GM23338 (cell line): ENCODE results near the gene COL16A1. TPM values are rescaled to one million over a fixed set of nuclear protein-coding genes. Genes with fewer than 3 reads are reported as not detected.

Experiments
- ATAC-seq: fragments of 200-7000 bp; cut with Tn5 transposase; 3 replicates; pipeline ENCODE4 v1.9.1; 2020
- DNase-seq: peaks from one replicate; pipeline ENCODE4 v3.0.0-alpha.2; 2015; ENCODE audit warnings: low spot score
- H2AFZ ChIP-seq: fragments of 200-600 bp; sonication (generic); 2 replicates; pipeline ENCODE4 v1.8.0; 2016; ENCODE audit warnings: antibody characterized with exemption, mild to moderate bottlenecking, moderate library complexity
- H3F3A ChIP-seq: fragments of 200-600 bp; sonication (generic); replicated peaks from 2 replicates; pipeline ENCODE4 v1.8.0; 2017; ENCODE audit warnings: antibody characterized with exemption, mixed run types, low read depth
- H3K27ac ChIP-seq: fragments of 200-600 bp; sonication (generic); 2 replicates; pipeline ENCODE4 v1.6.1; 2016; ENCODE audit warnings: low read depth
- H3K27me3 ChIP-seq: fragments of 200-600 bp; sonication (generic); 2 replicates; pipeline ENCODE4 v1.8.0; 2016; ENCODE audit warnings: mild to moderate bottlenecking, mixed run types, moderate library complexity; ENCODE audit not compliant: insufficient read depth
- H3K36me3 ChIP-seq: fragments of 200-600 bp; sonication (generic); 2 replicates; pipeline ENCODE4 v1.8.0; 2016; ENCODE audit warnings: mild to moderate bottlenecking; ENCODE audit not compliant: insufficient read depth
- H3K4me1 ChIP-seq: fragments of 200-600 bp; sonication (generic); 2 replicates; pipeline ENCODE4 v1.8.0; 2016; ENCODE audit warnings: mild to moderate bottlenecking, moderate library complexity; ENCODE audit not compliant: insufficient read depth
- H3K4me2 ChIP-seq: fragments of 200-600 bp; sonication (generic); 2 replicates; pipeline ENCODE4 v1.7.1; 2017; ENCODE audit warnings: mixed run types
- H3K4me3 ChIP-seq: fragments of 200-600 bp; sonication (generic); 2 replicates; pipeline ENCODE4 v1.6.1; 2016; ENCODE audit warnings: mixed run types
- H3K79me2 ChIP-seq: fragments of 200-600 bp; sonication (generic); replicated peaks from 2 replicates; pipeline ENCODE4 v1.8.0; 2017; ENCODE audit warnings: mild to moderate bottlenecking; ENCODE audit not compliant: insufficient read depth
- H3K9me2 ChIP-seq: fragments of 200-600 bp; sonication (generic); 2 replicates; pipeline ENCODE4 v1.8.0; 2017; ENCODE audit not compliant: insufficient read depth
- H4K20me1 ChIP-seq: fragments of 200-600 bp; sonication (generic); replicated peaks from 2 replicates; pipeline ENCODE4 v1.8.0; 2017; ENCODE audit warnings: mild to moderate bottlenecking; ENCODE audit not compliant: insufficient read depth
- H3K27ac Mint-ChIP-seq: 2 replicates; pipeline ENCODE4 v1.8.0; 2020; ENCODE audit warnings: inconsistent platforms, mild to moderate bottlenecking, moderate library complexity, mixed read lengths
- H3K27me3 Mint-ChIP-seq: 3 replicates; pipeline ENCODE4 v1.8.0; 2022; ENCODE audit warnings: low read depth, mild to moderate bottlenecking, moderate library complexity, mixed read lengths, inconsistent platforms; ENCODE audit not compliant: insufficient read depth, poor library complexity
- H3K36me3 Mint-ChIP-seq: 3 replicates; pipeline ENCODE4 v1.8.0; 2021; ENCODE audit warnings: low read depth, mild to moderate bottlenecking, inconsistent platforms, moderate library complexity, mixed read lengths
- H3K4me1 Mint-ChIP-seq: 3 replicates; pipeline ENCODE4 v1.8.0; 2020; ENCODE audit warnings: mild to moderate bottlenecking, inconsistent platforms, mixed read lengths
- H3K4me3 Mint-ChIP-seq: 3 replicates; pipeline ENCODE4 v1.8.0; 2021; ENCODE audit warnings: moderate library complexity, mild to moderate bottlenecking, inconsistent platforms, mixed read lengths
- H3K9me3 Mint-ChIP-seq: 3 replicates; pipeline ENCODE4 v1.8.0; 2020; ENCODE audit warnings: moderate library complexity, mild to moderate bottlenecking, inconsistent platforms, mixed read lengths
- EZH2phosphoT487 ChIP-seq: fragments of 200-600 bp; sonication (generic); IDR thresholded peaks from one replicate; pipeline ENCODE4 v1.8.1; 2018; ENCODE audit warnings: antibody characterized with exemption; ENCODE audit not compliant: unreplicated experiment
- JUNB ChIP-seq: IDR thresholded peaks from one replicate; pipeline ENCODE4 v1.6.1; 2016; ENCODE audit warnings: antibody characterized with exemption; ENCODE audit not compliant: unreplicated experiment
- ZNF114 ChIP-seq: fragments of 250-450 bp; sonication (Bioruptor Pico); IDR thresholded peaks from 2 replicates; pipeline ENCODE4 v1.5.0; 2020; ENCODE audit warnings: mild to moderate bottlenecking, moderate library complexity
- polyA plus RNA-seq: library from polyadenylated mRNA; unstranded; fragments of >200 nt; fragmentation: Nextera tagmentation; extraction: Ambion mirVana; gene quantifications from 2 replicates; pipeline ENCODE4 v1.2.1, GENCODE V29; 2016
- total RNA-seq: library from RNA; depleted of rRNA; stranded (reverse); fragments of >200 nt; shearing (Covaris generic); gene quantifications from 2 replicates; pipeline ENCODE4 v1.2.3, GENCODE V29; 2014
- TF ChIP-seq, protein P1 (sequence below): fragments of 250-450 bp; sonication (Bioruptor Pico); IDR thresholded peaks from 2 replicates; pipeline ENCODE4 v1.5.0; 2020; ENCODE audit warnings: mild to moderate bottlenecking, moderate library complexity
- TF ChIP-seq, protein P2 (sequence below), 2 experiments: fragments of 200-600 bp in 1 of 2; sonication (generic) in 1 of 2; conservative IDR thresholded peaks; 2 replicates each; pipeline versions ENCODE4 v1.5.1 to v1.6.1; 2016 to 2017; ENCODE audit warnings: antibody characterized with exemption in 2 of 2, low read depth in 2 of 2, mild to moderate bottlenecking in 2 of 2, moderate library complexity in 1 of 2
- TF ChIP-seq, protein P3 (sequence below): IDR thresholded peaks from 2 replicates; pipeline ENCODE4 v1.6.1; 2016; ENCODE audit warnings: antibody characterized with exemption
- TF ChIP-seq, protein P4 (sequence below): IDR thresholded peaks from one replicate; pipeline ENCODE4 v1.6.1; 2018; ENCODE audit warnings: antibody characterized with exemption; ENCODE audit not compliant: unreplicated experiment

The COL16A1 gene
- total and polyA plus RNA-seq, 2 experiments from 2014 or later = 4.2 to 13.2 TPM

DNA sequence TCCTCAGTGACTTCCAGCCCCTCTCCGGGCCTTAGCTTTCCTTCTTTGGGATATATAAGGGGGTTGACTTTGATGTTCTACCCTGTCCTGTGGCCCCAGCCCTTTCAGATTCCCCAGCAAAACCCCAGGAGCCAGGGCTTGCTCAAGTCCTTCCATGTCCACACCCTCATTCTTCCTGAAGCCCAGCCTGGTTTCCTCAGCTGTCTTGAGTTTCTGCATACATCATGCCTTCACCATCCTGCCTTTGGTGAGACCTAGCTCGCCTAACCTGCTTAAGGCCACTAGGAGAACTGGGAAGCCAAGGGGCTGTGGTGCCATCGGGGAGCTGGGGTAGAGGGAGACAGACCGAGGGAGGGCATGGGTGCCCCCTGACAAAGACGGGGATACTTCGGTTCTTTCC lies 42.0 kb downstream of the COL16A1 start (continued):
- TF ChIP-seq, protein P1, sequence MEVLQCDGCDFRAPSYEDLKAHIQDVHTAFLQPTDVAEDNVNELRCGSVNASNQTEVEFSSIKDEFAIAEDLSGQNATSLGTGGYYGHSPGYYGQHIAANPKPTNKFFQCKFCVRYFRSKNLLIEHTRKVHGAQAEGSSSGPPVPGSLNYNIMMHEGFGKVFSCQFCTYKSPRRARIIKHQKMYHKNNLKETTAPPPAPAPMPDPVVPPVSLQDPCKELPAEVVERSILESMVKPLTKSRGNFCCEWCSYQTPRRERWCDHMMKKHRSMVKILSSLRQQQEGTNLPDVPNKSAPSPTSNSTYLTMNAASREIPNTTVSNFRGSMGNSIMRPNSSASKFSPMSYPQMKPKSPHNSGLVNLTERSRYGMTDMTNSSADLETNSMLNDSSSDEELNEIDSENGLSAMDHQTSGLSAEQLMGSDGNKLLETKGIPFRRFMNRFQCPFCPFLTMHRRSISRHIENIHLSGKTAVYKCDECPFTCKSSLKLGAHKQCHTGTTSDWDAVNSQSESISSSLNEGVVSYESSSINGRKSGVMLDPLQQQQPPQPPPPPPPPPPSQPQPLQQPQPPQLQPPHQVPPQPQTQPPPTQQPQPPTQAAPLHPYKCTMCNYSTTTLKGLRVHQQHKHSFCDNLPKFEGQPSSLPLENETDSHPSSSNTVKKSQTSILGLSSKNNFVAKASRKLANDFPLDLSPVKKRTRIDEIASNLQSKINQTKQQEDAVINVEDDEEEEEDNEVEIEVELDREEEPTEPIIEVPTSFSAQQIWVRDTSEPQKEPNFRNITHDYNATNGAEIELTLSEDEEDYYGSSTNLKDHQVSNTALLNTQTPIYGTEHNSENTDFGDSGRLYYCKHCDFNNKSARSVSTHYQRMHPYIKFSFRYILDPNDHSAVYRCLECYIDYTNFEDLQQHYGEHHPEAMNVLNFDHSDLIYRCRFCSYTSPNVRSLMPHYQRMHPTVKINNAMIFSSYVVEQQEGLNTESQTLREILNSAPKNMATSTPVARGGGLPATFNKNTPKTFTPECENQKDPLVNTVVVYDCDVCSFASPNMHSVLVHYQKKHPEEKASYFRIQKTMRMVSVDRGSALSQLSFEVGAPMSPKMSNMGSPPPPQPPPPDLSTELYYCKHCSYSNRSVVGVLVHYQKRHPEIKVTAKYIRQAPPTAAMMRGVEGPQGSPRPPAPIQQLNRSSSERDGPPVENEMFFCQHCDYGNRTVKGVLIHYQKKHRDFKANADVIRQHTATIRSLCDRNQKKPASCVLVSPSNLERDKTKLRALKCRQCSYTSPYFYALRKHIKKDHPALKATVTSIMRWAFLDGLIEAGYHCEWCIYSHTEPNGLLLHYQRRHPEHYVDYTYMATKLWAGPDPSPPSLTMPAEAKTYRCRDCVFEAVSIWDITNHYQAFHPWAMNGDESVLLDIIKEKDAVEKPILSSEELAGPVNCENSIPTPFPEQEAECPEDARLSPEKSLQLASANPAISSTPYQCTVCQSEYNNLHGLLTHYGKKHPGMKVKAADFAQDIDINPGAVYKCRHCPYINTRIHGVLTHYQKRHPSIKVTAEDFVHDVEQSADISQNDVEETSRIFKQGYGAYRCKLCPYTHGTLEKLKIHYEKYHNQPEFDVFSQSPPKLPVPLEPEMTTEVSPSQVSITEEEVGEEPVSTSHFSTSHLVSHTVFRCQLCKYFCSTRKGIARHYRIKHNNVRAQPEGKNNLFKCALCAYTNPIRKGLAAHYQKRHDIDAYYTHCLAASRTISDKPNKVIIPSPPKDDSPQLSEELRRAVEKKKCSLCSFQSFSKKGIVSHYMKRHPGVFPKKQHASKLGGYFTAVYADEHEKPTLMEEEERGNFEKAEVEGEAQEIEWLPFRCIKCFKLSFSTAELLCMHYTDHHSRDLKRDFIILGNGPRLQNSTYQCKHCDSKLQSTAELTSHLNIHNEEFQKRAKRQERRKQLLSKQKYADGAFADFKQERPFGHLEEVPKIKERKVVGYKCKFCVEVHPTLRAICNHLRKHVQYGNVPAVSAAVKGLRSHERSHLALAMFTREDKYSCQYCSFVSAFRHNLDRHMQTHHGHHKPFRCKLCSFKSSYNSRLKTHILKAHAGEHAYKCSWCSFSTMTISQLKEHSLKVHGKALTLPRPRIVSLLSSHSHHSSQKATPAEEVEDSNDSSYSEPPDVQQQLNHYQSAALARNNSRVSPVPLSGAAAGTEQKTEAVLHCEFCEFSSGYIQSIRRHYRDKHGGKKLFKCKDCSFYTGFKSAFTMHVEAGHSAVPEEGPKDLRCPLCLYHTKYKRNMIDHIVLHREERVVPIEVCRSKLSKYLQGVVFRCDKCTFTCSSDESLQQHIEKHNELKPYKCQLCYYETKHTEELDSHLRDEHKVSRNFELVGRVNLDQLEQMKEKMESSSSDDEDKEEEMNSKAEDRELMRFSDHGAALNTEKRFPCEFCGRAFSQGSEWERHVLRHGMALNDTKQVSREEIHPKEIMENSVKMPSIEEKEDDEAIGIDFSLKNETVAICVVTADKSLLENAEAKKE (CRISPR knock-in tag) = no peak

DNA sequence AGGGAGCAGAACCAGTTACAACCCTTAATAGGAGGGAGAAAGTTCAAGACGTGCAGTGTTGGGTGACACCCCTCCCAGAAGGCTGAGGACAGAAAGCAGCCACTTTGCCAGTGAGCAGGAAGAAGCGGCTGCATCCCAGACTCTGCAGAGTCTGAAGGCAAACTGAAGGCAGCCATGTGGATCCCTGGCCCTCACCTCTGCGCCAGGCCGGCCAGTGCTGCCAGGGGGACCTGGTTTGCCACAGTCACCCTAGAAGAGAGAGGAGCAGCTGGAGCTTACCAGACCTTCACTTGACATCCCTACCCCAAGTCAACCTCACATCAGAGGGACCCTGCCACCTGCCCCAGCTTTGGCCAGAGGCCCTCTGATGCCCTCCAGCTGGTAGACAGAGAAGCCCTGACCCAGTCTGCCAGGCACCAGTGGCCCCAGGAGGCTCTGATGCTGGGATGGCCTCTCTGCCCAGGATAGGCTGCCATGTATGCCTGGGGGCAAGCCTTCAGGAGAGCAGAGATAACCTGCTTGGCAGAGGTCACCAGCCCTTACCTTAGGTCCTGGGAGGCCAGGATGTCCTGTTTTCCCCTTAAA lies 42.9 kb downstream of the COL16A1 start:
- no peaks in the 10 kb centered on the region for H3K4me1 ChIP-seq
- H3K4me2 ChIP-seq = no peak overlapping the region
- no peaks in the 10 kb centered on the region for H3F3A ChIP-seq
- no peaks in the 10 kb centered on the region for H3K9me3 Mint-ChIP-seq
- peaks cover 7% of the 10 kb centered on the region for H3K27me3 Mint-ChIP-seq
- no peak overlapping the region for H3K4me3 Mint-ChIP-seq
- peaks cover 3% of the 10 kb centered on the region for H3K4me1 Mint-ChIP-seq
- H2AFZ ChIP-seq = no peak overlapping the region
- no peaks in the 10 kb centered on the region for H3K36me3 Mint-ChIP-seq
- no peak overlapping the region for H3K27ac ChIP-seq
- H3K27ac Mint-ChIP-seq = no peak overlapping the region
- H3K36me3 ChIP-seq = no peaks in the 10 kb centered on the region
- ATAC-seq = no peak
- no peaks in the 10 kb centered on the region for H3K79me2 ChIP-seq
- H3K9me2 ChIP-seq = no peaks in the 10 kb centered on the region
- H3K27me3 ChIP-seq = no peaks in the 10 kb centered on the region
- no peak overlapping the region for H3K4me3 ChIP-seq
- no peaks in the 10 kb centered on the region for H4K20me1 ChIP-seq
- no peak for DNase-seq
- TF ChIP-seq ZNF114 (CRISPR knock-in tag) (no peak), JUNB (no peak), EZH2phosphoT487 (no peak)
- TF ChIP-seq, protein P2, sequence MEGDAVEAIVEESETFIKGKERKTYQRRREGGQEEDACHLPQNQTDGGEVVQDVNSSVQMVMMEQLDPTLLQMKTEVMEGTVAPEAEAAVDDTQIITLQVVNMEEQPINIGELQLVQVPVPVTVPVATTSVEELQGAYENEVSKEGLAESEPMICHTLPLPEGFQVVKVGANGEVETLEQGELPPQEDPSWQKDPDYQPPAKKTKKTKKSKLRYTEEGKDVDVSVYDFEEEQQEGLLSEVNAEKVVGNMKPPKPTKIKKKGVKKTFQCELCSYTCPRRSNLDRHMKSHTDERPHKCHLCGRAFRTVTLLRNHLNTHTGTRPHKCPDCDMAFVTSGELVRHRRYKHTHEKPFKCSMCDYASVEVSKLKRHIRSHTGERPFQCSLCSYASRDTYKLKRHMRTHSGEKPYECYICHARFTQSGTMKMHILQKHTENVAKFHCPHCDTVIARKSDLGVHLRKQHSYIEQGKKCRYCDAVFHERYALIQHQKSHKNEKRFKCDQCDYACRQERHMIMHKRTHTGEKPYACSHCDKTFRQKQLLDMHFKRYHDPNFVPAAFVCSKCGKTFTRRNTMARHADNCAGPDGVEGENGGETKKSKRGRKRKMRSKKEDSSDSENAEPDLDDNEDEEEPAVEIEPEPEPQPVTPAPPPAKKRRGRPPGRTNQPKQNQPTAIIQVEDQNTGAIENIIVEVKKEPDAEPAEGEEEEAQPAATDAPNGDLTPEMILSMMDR (conservative IDR thresholded peaks at IDR 0.05; ENCODE audit: low read depth in 2 of 2) = no peak
- TF ChIP-seq, protein P3, sequence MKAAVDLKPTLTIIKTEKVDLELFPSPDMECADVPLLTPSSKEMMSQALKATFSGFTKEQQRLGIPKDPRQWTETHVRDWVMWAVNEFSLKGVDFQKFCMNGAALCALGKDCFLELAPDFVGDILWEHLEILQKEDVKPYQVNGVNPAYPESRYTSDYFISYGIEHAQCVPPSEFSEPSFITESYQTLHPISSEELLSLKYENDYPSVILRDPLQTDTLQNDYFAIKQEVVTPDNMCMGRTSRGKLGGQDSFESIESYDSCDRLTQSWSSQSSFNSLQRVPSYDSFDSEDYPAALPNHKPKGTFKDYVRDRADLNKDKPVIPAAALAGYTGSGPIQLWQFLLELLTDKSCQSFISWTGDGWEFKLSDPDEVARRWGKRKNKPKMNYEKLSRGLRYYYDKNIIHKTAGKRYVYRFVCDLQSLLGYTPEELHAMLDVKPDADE = no peak
- TF ChIP-seq, protein P4, sequence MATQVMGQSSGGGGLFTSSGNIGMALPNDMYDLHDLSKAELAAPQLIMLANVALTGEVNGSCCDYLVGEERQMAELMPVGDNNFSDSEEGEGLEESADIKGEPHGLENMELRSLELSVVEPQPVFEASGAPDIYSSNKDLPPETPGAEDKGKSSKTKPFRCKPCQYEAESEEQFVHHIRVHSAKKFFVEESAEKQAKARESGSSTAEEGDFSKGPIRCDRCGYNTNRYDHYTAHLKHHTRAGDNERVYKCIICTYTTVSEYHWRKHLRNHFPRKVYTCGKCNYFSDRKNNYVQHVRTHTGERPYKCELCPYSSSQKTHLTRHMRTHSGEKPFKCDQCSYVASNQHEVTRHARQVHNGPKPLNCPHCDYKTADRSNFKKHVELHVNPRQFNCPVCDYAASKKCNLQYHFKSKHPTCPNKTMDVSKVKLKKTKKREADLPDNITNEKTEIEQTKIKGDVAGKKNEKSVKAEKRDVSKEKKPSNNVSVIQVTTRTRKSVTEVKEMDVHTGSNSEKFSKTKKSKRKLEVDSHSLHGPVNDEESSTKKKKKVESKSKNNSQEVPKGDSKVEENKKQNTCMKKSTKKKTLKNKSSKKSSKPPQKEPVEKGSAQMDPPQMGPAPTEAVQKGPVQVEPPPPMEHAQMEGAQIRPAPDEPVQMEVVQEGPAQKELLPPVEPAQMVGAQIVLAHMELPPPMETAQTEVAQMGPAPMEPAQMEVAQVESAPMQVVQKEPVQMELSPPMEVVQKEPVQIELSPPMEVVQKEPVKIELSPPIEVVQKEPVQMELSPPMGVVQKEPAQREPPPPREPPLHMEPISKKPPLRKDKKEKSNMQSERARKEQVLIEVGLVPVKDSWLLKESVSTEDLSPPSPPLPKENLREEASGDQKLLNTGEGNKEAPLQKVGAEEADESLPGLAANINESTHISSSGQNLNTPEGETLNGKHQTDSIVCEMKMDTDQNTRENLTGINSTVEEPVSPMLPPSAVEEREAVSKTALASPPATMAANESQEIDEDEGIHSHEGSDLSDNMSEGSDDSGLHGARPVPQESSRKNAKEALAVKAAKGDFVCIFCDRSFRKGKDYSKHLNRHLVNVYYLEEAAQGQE = no peak
